GM10847 (cell line): ENCODE measurements around the gene LAMC1.

Source experiments
- POLR2A ChIP-seq: IDR thresholded peaks from 2 replicates; pipeline ENCODE4 v1.6.1; 2011; ENCODE audit not compliant: insufficient read length; ENCODE audit errors: extremely low read depth

Gene LAMC1

DNA sequence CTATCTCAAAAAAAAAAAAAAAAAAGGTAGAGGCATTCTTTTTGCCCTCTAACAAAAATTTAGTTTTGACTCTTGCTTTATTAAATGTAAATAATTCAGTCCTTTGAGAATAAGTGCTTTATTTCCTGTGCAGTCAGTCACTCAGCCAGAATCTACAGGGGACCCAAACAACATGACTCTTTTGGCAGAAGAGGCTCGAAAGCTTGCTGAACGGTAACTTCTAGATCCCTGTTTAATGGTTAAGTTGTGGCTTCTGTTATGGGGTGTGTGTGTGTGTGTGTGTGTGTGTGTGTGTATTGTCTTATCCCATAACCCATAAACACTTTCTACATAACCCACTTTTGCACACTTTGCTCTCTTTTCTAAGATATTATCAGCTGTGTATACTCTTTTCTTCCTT is 107.9 kb downstream of the LAMC1 start:
- TF ChIP-seq POLR2A: no peak

GRCh38 chr1:183135336-183135735 is 112.1 kb downstream of the LAMC1 start:
- TF ChIP-seq POLR2A: no peak

GRCh38 chr1:183137782-183138181 is 114.6 kb downstream of the LAMC1 start:
- no peak for TF ChIP-seq POLR2A

GRCh38 chr1:183138301-183138700 is 115.1 kb downstream of the LAMC1 start:
- no peak for TF ChIP-seq POLR2A

DNA sequence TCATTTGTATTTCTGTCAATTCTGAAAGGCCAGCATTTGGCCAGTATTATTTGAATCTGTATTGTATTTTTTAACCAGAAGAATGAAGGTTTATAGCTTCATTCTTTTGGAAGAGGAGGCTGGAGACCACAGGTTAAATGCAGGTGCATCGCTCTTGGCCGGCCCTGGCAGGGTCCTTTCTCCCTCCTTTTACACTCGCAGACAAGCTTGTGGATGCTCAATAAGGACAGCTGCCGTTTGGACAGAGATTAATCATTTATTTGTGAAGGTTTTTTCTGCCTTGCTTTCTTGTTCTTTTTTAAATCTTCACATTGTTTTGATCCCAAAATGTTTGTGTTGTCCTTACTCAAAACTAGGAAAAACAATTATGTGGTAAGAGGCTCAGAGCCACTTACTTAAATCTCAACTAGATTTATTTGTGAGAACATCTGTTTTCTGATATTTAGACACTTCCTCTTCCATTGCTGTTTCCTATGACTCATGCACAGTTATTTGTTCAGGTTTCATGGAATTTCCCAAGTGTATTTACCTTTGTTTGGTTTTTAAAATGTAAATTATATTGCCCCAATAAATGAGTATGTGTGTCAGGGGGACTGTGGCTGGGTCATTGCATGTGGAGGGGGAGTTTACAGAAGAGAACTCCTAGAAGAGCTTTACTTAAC is 116.2 kb downstream of the LAMC1 start:
- TF ChIP-seq POLR2A: no peak

GRCh38 chr1:183140633-183141032 is 117.4 kb downstream of the LAMC1 start:
- TF ChIP-seq POLR2A: no peak

- TF ChIP-seq POLR2A: no peak
Measured at GRCh38 chr1:183142171-183142570, 119.0 kb downstream of the LAMC1 start.

- no peak for TF ChIP-seq POLR2A
Measured at GRCh38 chr1:183143576-183144315, 120.5 kb downstream of the LAMC1 start.

DNA sequence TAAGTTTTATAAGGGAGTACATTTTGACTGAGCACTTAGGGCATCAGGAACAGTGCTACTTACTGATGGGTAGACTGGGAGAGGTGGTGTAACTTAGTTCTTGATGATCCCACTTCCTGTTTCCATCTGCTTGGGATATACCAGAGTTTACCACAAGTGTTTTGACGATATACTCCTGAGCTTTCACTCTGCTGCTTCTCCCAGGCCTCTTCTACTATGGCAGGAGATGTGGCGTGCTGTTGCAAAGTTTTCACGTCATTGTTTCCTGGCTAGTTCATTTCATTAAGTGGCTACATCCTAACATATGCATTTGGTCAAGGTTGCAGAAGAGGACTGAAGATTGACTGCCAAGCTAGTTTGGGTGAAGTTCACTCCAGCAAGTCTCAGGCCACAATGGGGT is 121.5 kb downstream of the LAMC1 start:
- no peak for TF ChIP-seq POLR2A

- no peak for TF ChIP-seq POLR2A
Measured at GRCh38 chr1:183147735-183148134, 124.5 kb downstream of the LAMC1 start.

DNA sequence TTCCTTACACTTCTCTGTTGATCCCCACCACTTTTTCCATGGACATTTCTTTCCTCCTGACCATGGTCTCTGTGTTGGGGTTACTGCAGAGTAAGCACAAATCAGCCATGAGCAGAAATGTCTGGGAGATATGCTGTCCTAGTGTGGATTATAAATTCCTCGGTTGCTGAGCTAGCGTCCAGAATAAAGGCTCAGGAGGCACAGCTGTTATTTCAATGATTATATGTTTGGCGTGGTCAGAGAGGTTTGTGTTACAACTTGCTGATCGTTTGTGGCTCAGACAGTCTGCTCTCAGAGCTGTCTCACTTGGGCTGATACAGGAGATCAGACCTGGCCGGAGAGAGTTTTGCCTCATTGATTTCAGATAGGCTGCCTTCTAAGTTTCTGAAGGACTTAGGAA is 125.4 kb downstream of the LAMC1 start:
- no peak for TF ChIP-seq POLR2A

- TF ChIP-seq POLR2A: no peak
Measured at GRCh38 chr1:183149273-183149672, 126.1 kb downstream of the LAMC1 start.

DNA sequence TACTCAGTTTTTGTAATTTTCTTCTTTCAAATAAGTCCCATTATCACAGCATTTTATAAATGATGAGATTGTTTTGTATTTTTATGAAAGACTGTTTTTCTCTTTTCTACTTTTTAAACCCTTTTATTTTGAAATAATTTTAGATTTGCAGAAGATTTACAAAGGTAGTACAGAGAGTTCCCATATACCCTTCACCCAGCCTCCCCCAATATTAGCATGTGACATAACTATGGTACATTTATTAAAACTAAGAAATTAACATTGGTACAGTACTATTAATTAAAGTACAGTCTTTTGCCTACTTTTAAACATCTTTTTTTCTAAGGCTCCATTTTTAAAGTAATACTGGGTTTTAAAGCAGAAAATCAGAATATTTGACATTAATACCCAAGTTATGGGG is 127.2 kb downstream of the LAMC1 start:
- no peak for TF ChIP-seq POLR2A

GRCh38 chr1:183152180-183152579 is 129.0 kb downstream of the LAMC1 start:
- TF ChIP-seq POLR2A: no peak

DNA sequence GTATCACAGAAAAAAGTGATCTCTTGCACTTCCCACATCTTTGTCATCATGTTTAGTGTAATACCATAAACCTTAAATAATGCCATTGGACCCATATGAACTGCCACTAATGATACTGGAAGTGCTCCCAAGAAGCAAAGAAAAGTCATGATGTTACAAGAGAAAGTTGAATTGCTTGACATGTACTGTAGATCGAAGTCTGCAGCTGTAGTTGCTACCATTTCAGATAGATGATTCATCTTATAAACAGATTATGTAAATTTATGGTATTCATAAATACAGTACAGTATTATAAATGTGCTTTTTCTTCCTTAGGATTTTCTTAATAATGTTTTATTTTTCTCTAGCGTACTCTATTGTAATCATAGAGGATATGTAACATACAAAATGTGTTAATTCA is 132.7 kb downstream of the LAMC1 start:
- no peak for TF ChIP-seq POLR2A

DNA sequence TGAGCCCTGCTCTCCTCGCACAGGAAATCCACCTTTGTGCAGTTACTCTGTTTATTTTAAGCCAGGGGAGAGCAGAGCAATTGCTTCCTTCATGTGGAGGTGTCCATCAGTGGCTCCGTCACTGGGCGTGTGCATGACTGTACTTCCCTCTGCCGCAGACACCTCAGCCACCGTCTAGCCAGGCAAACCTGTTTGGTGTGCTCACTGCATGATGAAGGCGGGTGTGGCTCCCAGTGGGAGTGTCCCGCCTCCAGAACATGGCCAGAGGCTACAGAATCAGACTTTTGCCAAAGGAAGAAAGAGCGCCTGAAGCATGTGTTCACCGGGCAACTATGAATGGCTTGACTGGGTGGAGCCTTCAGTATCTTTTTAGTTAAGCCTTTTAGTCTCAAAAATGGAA is 136.7 kb downstream of the LAMC1 start:
- no peak for TF ChIP-seq POLR2A

DNA sequence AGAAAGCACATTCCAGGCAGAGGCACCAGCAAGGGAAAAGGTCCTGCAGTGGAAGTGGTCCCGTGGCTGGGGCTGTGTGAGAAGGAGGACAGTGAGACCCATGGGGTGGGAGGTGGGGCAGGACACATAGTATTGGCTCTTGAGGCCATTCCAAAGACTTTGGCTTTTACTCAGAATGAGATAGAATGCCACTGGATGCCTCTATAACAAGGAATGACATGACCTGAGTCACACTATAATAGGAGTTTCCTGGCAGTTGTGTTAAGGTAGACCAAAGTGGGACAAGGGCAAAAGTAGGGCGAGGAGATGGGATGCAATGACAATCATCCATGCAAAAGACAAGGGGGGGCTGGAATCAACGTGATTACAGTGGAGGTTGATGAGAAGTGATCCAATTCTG is 138.2 kb downstream of the LAMC1 start:
- no peak for TF ChIP-seq POLR2A
